HepG2 (cell line): ENCODE measurements around the gene IGFLR1. TPM values are rescaled to one million over a fixed set of nuclear protein-coding genes. Genes with fewer than 3 reads are reported as not detected.
A peak's percentile ranks its signal among the peaks of the same experiment; 100 is the strongest.

Experiments used
- ATAC-seq: fragments of 200-7000 bp; cut with Tn5 transposase; 3 replicates; pipeline ENCODE4 v1.9.1; 2020; ENCODE audit warnings: mild to moderate bottlenecking, moderate library complexity
- BruUV-seq: library from RNA; stranded (reverse); fragments of 400-500 nt; replicated peaks from 2 replicates; lab custom pipeline; 2021; lab: Mats Ljungman, UMichigan
- CTCF ChIA-PET: fragments of 300-600 bp; formaldehyde crosslinking; extraction: SDS; loops from one replicate; lab custom pipeline; 2021; ENCODE audit warnings: low total read pairs, inconsistent platforms, low intra/inter-chr PET ratio; lab: Yijun Ruan, JAX
- POLR2A ChIA-PET: fragments of 350-600 bp; sonication (Branson Sonifier 250); formaldehyde crosslinking; loops from one replicate; lab custom pipeline; 2020; ENCODE audit warnings: antibody characterized with exemption, inconsistent platforms; lab: Yijun Ruan, JAX
- DNase-seq: peaks from one replicate; pipeline ENCODE4 v3.0.0-alpha.2; 2015; ENCODE audit warnings: low spot score
- FAIRE-seq: peaks from 3 replicates; lab custom pipeline; 2011; peaks lifted over from hg19 to GRCh38; lab: Jason Lieb, UNC
- H2AFZ ChIP-seq: one replicate; pipeline ENCODE4 v1.6.1; 2011; ENCODE audit warnings: low read length, inconsistent platforms
- H3K27ac ChIP-seq: fragments of 300-600 bp; 3 replicates; pipeline ENCODE4 v1.8.0; 2011; ENCODE audit warnings: mixed run types, mild to moderate bottlenecking, mixed read lengths, low read length, inconsistent platforms; ENCODE audit not compliant: insufficient read depth; ENCODE audit errors: extremely low read length
- H3K27me3 ChIP-seq, 2 experiments: fragments of 200-600 bp in 1 of 2; 2 replicates in 1 of 2; 3 replicates in 1 of 2; pipeline versions ENCODE4 v1.6.0 to v1.8.0; 2011; ENCODE audit warnings: low read length in 2 of 2, mild to moderate bottlenecking in 2 of 2, moderate library complexity in 2 of 2, inconsistent platforms in 1 of 2; ENCODE audit not compliant: insufficient read depth in 2 of 2, control insufficient read depth in 1 of 2
- H3K36me3 ChIP-seq, 2 experiments: fragments of 200-600 bp in 1 of 2; replicated peaks in 1 of 2; 2 replicates in 1 of 2; 3 replicates in 1 of 2; pipeline versions ENCODE4 v1.5.1 to v1.8.0; 2011; ENCODE audit warnings: low read length in 2 of 2, inconsistent platforms in 1 of 2; ENCODE audit not compliant: insufficient read depth in 2 of 2, control insufficient read depth in 1 of 2
- H3K4me1 ChIP-seq: 2 replicates; pipeline ENCODE4 v1.5.1; 2012; ENCODE audit warnings: low read length, inconsistent platforms; ENCODE audit not compliant: insufficient read depth
- H3K4me2 ChIP-seq: 2 replicates; pipeline ENCODE4 v1.6.0; 2011; ENCODE audit warnings: low read depth, low read length, inconsistent platforms
- H3K4me3 ChIP-seq, 3 experiments: fragments of 200-600 bp in 1 of 3; sonication (generic), shearing (Covaris generic) in 1 of 3; replicated peaks in 1 of 3; 2 replicates each; pipeline ENCODE4 v1.5.1; 2011 to 2016; ENCODE audit warnings: low read length in 3 of 3, inconsistent platforms in 2 of 3, low read depth in 2 of 3, mild to moderate bottlenecking in 2 of 3, control low read depth in 1 of 3, mixed read lengths in 1 of 3; ENCODE audit not compliant: insufficient read depth in 1 of 3
- H3K79me2 ChIP-seq: one replicate; pipeline ENCODE4 v1.6.1; 2011; ENCODE audit warnings: low read length, inconsistent platforms; ENCODE audit not compliant: insufficient read depth
- H3K9ac ChIP-seq: 2 replicates; pipeline ENCODE4 v1.6.0; 2011; ENCODE audit warnings: mild to moderate bottlenecking, low read depth, low read length, inconsistent platforms; ENCODE audit not compliant: insufficient read depth
- H3K9me3 ChIP-seq: 2 replicates; pipeline ENCODE4 v1.5.1; 2012; ENCODE audit warnings: mild to moderate bottlenecking, low read length
- H4K20me1 ChIP-seq: 2 replicates; pipeline ENCODE4 v1.6.0; 2011; ENCODE audit warnings: inconsistent platforms, mild to moderate bottlenecking, low read length, moderate library complexity; ENCODE audit not compliant: insufficient read depth
- CEBPB ChIP-seq: IDR thresholded peaks from 2 replicates; pipeline ENCODE4 v1.6.1; 2011; ENCODE audit warnings: low read depth, low read length, improper control_type of control experiment, borderline replicate concordance
- HDAC1 ChIP-seq: sonication (generic); formaldehyde crosslinking; IDR thresholded peaks from 2 replicates; pipeline ENCODE4 v1.5.1; 2020; ENCODE audit warnings: mild to moderate bottlenecking, missing genetic modification reagents
- TAF1 ChIP-seq: sonication (generic); formaldehyde crosslinking; IDR thresholded peaks from 2 replicates; pipeline ENCODE4 v1.4.0; 2020; ENCODE audit warnings: missing genetic modification reagents
- ZNF777 ChIP-seq: sonication (generic); formaldehyde crosslinking; IDR thresholded peaks from 2 replicates; pipeline ENCODE4 v1.4.0; 2020; ENCODE audit warnings: missing genetic modification reagents
- WGBS: methylation state at CpG from one replicate; pipeline ENCODE4 v1.1.6; 2017; ENCODE audit warnings: low lambda C conversion rate; 5-methylcytosine and 5-hydroxymethylcytosine counted together
- in situ Hi-C: cut with HindIII; loops from 2 replicates; pipeline ENCODE4 v1.10.0; 2017; ENCODE audit warnings: low pct_unique_long_range_greater_than_20kb; ENCODE audit not compliant: extremely low pct_ligation_motif_present
- intact Hi-C: fragments of 100-400 bp; cut with micrococcal nuclease; formaldehyde crosslinking; loops from one replicate; pipeline ENCODE4 v1.10.0; 2022; ENCODE audit not compliant: unreplicated experiment
- polyA plus RNA-seq, 8 experiments: library from polyadenylated mRNA; depleted of rRNA in 3 of 8; stranded (reverse) in 7 of 8; unstranded in 1 of 8; fragments of >200 nt; fragmentation: Illumina TruSeq in 4 of 8; extraction: Trizol in 4 of 8; gene quantifications; 2 replicates each; pipeline versions ENCODE4 v1.2.1 to v1.2.3, GENCODE V29; 2011 to 2016; ENCODE audit warnings: low read depth in 4 of 8, missing spikeins in 1 of 8, mixed read lengths in 1 of 8; ENCODE audit not compliant: insufficient read depth in 1 of 8
- total RNA-seq, 5 experiments: library from RNA; depleted of rRNA; stranded (reverse); fragments of >200 nt; fragmentation: Illumina TruSeq; extraction: Trizol; gene quantifications; 2 replicates each; pipeline ENCODE4 v1.2.3, GENCODE V29; 2016; ENCODE audit warnings: low read depth in 1 of 5
- TF ChIP-seq, protein P1 (sequence below): IDR thresholded peaks from 2 replicates; pipeline ENCODE4 v1.6.1; 2018; ENCODE audit warnings: missing genetic modification reagents

The IGFLR1 gene
- total and polyA plus RNA-seq, 2 of the 13 experiments (the other 11 are each of a cell fraction or from before 2014, with no cell fraction given), result 5.4 to 8.9 TPM

DNA sequence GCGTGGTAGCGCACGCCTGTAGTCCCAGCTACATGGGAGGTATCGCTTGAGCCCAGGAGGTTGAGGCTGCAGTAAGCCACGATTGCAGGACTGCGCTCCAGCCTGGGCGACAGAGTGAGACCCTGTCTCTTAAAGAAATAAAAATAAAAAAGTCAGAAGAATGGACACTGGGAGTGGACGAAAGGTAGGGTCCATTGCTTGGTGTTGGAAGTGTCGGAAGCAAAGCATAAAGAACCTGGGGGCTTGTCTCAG is 32.7 kb upstream of the IGFLR1 start:
- BruUV-seq, result no TSS peak
- no peaks in the 10 kb centered on the region for H3K27me3 ChIP-seq
- ChIA-PET POLR2A (no interaction called here), CTCF (no interaction called here)
- H3K79me2 ChIP-seq, result no peaks in the 10 kb centered on the region
- in situ Hi-C loops (no loop called here), intact Hi-C loops (loop anchor here (5.0 kb wide), 1 partner anchor 37 kb away; the partner anchor contains the start of gene PRODH2)
- 6% methylated on average over 9 of the region's 9 CpGs for WGBS
- peak overlapping the region; percentile 14; the same call in 1 of the 2 replicates for H3K9ac ChIP-seq
- peaks cover 43% of the 10 kb centered on the region for H3K4me1 ChIP-seq
- H3K9me3 ChIP-seq, result no peaks in the 10 kb centered on the region
- H3K36me3 ChIP-seq, result no peaks in the 10 kb centered on the region; a peak in 1 of 5 replicates
- FAIRE-seq (no peak), ATAC-seq (peak; percentile 36), DNase-seq (no peak)
- peak overlapping the region; percentile 33 to 75 (median 62) for H3K4me3 ChIP-seq
- no peak overlapping the region for H3K27ac ChIP-seq
- H4K20me1 ChIP-seq, result no peaks in the 10 kb centered on the region
- H3K4me2 ChIP-seq, result peak overlapping the region; percentile 89
- peak overlapping the region; percentile 42 for H2AFZ ChIP-seq
- TF ChIP-seq ZNF777 (CRISPR knock-in tag) (no peak), HDAC1 (peak; percentile 12; the same call in 1 of the 2 replicates), TAF1 (0 out of 2 replicates have a peak, but pooled peaks have one; percentile 1)

DNA sequence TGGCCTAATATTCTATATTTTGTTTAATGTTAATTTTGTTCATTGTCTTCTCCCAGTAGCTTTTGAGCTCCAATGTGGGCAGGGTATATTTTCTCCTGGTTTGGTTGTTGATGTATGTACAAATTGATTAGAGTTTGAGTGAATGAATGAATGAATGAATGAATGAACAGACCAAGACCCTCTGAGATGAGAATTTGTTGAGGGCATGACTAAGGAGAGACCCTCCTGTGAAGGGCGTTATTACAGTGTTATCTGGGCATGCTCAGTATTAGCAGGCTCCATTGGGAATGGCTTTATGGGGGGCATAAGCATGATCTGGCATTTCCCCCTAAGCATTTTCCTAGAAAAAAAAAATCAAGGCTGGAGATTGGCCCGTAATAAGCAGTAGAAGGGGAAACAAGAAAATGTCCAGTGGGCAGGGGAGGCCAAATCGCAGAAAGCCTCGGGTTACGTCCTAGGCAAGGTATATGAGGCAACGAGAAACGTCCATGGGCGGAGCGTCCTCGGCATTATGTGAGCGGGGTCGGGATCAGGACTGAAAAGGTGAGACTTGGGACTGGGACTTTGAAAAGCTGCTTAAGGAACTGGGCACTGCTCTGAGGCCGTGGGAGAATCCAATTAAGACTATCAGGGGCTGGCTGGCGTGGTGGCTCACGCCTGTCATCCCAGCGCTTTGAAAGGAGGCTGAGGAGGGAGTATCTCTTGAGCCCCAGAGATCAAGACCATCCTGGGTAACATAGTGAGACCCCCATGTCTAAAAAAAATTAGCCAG is 32.2 kb upstream of the IGFLR1 start:
- TF ChIP-seq TAF1 (0 out of 2 replicates have a peak, but pooled peaks have one; percentile 5), CEBPB (peak; percentile 54; the same call in 1 of the 2 replicates)
- TF ChIP-seq, protein P1, sequence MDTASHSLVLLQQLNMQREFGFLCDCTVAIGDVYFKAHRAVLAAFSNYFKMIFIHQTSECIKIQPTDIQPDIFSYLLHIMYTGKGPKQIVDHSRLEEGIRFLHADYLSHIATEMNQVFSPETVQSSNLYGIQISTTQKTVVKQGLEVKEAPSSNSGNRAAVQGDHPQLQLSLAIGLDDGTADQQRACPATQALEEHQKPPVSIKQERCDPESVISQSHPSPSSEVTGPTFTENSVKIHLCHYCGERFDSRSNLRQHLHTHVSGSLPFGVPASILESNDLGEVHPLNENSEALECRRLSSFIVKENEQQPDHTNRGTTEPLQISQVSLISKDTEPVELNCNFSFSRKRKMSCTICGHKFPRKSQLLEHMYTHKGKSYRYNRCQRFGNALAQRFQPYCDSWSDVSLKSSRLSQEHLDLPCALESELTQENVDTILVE, result no peak
- Histone ChIP-seq H4K20me1 (no peaks in the 10 kb centered on the region), H3K9me3 (no peaks in the 10 kb centered on the region), H3K36me3 (no peaks in the 10 kb centered on the region; a peak in 1 of 5 replicates), H3K27ac (no peak overlapping the region), H2AFZ (no peak overlapping the region), H3K4me2 (peak overlapping the region; percentile 89), H3K9ac (peak overlapping the region; percentile 14; the same call in 1 of the 2 replicates), H3K27me3 (no peaks in the 10 kb centered on the region), H3K4me1 (peaks cover 43% of the 10 kb centered on the region), H3K79me2 (no peaks in the 10 kb centered on the region), H3K4me3 (peak overlapping the region; percentile 33 to 75 (median 62))
- intact Hi-C loops, result loop anchor here (5.0 kb wide), 1 partner anchor 38 kb away; the partner anchor contains the start of gene PRODH2
- POLR2A ChIA-PET, result no interaction called here
- 25% methylated on average over 16 of the region's 16 CpGs for WGBS
- CTCF ChIA-PET, result no interaction called here
- DNase-seq (no peak), FAIRE-seq (no peak), ATAC-seq (0 out of 3 replicates have a peak, but pooled peaks have one; percentile 5)
- BruUV-seq, result no TSS peak
- in situ Hi-C loops, result no loop called here
